Transverse colon (tissue), 4 donors: Measurements from ENCODE around the gene BSG. TPM values are rescaled to one million over a fixed set of nuclear protein-coding genes. Genes with fewer than 3 reads are reported as not detected.

Experiments
- DNase-seq: peaks from one replicate; pipeline ENCODE4 v3.0.0-alpha.2; 2019
- H3K27ac ChIP-seq, 4 donors: fragments of 200-600 bp; sonication (generic); 2 replicates each; pipeline ENCODE4 v1.5.1; 2016 to 2018; ENCODE audit warnings: inconsistent platforms in 4 of 4
- H3K27me3 ChIP-seq: fragments of 200-600 bp; sonication (generic); 2 replicates; pipeline ENCODE4 v1.5.1; 2017; ENCODE audit warnings: inconsistent platforms
- H3K36me3 ChIP-seq, 4 donors: fragments of 200-600 bp; sonication (generic); 2 replicates each; pipeline ENCODE4 v1.5.1; 2017 to 2019; ENCODE audit warnings: inconsistent platforms in 4 of 4
- H3K4me1 ChIP-seq, 4 donors: fragments of 200-600 bp; sonication (generic); 2 replicates each; pipeline ENCODE4 v1.5.1; 2017 to 2020; ENCODE audit warnings: inconsistent platforms in 4 of 4
- H3K4me3 ChIP-seq, 4 donors: fragments of 200-600 bp; sonication (generic); 1 replicate in 1 of 4; 2 replicates in 3 of 4; pipeline versions ENCODE4 v1.5.1 to v1.6.1; 2017 to 2019; ENCODE audit warnings: inconsistent platforms in 4 of 4
- H3K9me3 ChIP-seq, 2 donors: fragments of 200-600 bp; sonication (generic); 2 replicates each; pipeline ENCODE4 v1.5.1; 2017 to 2019; ENCODE audit warnings: inconsistent platforms in 2 of 2
- CTCF ChIP-seq, 5 experiments: fragments of 200-600 bp in 3 of 5; fragments of 450-650 bp in 2 of 5; sonication (generic) in 3 of 5; IDR thresholded peaks; 1 replicate in 2 of 5; 2 replicates in 3 of 5; pipeline ENCODE4 v1.5.1; 2016 to 2017; ENCODE audit warnings: antibody characterized with exemption in 5 of 5, inconsistent platforms in 3 of 5, mild to moderate bottlenecking in 2 of 5, moderate library complexity in 1 of 5
- EP300 ChIP-seq: sonication (generic); formaldehyde crosslinking; IDR thresholded peaks from one replicate; pipeline ENCODE4 v1.6.1; 2017; ENCODE audit warnings: antibody characterized with exemption, low read depth
- POLR2A ChIP-seq: fragments of 450-650 bp; IDR thresholded peaks from one replicate; pipeline ENCODE4 v1.6.1; 2016; ENCODE audit warnings: antibody characterized with exemption, mild to moderate bottlenecking, moderate library complexity
- POLR2AphosphoS5 ChIP-seq, 3 donors: sonication (generic); formaldehyde crosslinking; IDR thresholded peaks; one replicate each; pipeline ENCODE4 v1.6.1; 2016; ENCODE audit warnings: antibody characterized with exemption in 3 of 3
- WGBS, 2 donors: methylation state at CpG; one replicate each; pipeline ENCODE4 v1.1.5; 2018; ENCODE audit warnings: low coverage in 1 of 2; 5-methylcytosine and 5-hydroxymethylcytosine counted together
- in situ Hi-C, 4 donors: fragments of 200-750 bp; cut with MboI; loops; one replicate each; pipeline versions ENCODE4 v1.15.0 to v1.15.1; 2017; ENCODE audit warnings: low sequenced_read_pairs in 3 of 4, low pct_ligation_motif_present in 1 of 4, low pct_unique_long_range_greater_than_20kb in 1 of 4
- intact Hi-C: fragments of 100-400 bp; cut with DNase I; formaldehyde crosslinking; loops from one replicate; pipeline ENCODE4 v1.15.1; 2023; ENCODE audit warnings: low total_unique reads
- total RNA-seq, 4 donors: library from RNA; depleted of rRNA; stranded (reverse); fragments of >200 nt; gene quantifications; one replicate each; pipeline ENCODE4 v1.1.0, GENCODE V29; 2016

BSG gene
- total RNA-seq, 4 donors from 2014 or later = 909 to 2,228 (median 1,224) TPM

DNA sequence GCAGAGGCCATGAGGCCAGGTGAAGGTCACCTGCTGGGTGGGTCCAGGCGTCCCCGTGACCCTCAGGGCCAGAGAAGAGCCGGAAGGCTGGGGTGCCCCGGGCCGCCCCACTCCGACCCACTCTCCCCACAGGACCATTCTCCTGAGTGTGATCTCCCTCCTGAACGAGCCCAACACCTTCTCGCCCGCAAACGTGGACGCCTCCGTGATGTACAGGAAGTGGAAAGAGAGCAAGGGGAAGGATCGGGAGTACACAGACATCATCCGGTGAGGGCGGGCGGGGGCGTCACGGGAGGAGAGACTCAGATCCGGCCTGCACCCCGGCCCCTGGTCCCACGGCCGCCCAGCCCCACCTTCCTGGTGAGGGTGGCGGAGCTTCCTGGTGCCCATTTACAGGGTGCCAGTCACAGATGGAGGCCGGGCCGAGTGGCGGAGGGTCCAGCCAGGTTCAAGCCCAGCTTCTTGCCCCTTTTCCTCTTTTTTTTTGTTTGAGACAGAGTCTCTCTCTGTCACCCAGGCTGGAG, 35.5 kb upstream of the BSG start:
- no peak for DNase-seq
- in situ Hi-C loops (no loop called here), intact Hi-C loops (no loop called here)
- Histone ChIP-seq H3K4me3 (no peak overlapping the region), H3K36me3 (peaks cover 0 to 28% (median 4%) of the 10 kb centered on the region in 4 donors), H3K27me3 (no peaks in the 10 kb centered on the region), H3K4me1 (peaks cover 14 to 27% (median 23%) of the 10 kb centered on the region in 4 donors), H3K27ac (no peak overlapping the region), H3K9me3 (no peaks in the 10 kb centered on the region)
- no peak for TF ChIP-seq EP300
- TF ChIP-seq CTCF (IDR thresholded peaks at IDR 0.05) = no peak
- TF ChIP-seq POLR2A = no peak
- no peak for TF ChIP-seq POLR2AphosphoS5 (IDR thresholded peaks at IDR 0.05)
- 94 to 95% methylated on average over 10 to 26 of the region's 26 CpGs for WGBS, 2 donors

DNA sequence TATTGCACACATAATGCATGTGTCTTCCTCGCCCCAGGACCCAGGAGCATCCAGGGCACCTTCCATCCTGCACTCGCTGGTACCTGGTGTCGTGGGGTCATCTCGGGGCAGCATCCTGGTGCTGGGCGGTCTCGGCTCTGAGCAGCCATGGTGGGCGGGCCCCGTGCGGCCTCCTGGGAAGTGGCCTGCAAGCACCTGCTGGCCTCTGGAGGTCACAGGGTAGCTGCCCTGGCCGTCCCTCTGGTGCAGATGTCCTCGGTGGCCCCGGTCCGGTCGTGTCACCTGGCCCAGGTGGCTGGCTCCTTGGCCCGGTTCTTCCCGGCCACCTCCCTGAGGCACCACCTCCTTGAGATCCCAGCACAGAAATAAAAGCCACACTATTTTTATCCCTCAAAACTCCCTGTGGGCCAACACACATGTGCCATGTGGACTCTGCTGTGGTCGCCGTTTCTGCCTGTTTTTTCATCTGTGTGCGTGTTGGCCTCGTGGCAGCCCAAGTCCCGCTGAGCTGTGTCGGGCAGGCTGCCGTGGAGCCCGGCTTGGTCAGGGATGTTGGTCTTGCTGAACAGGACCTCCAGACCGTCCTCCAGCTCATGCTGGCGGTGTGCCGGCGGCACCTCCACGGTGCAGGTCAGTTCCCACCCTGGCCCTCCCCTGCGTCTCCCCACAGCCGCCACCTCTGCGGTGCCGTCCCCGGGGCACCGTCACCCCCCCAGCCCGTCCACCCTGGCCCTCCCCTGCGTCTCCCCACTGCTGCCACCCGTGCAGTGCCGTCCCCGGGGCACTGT, 33.6 kb upstream of the BSG start:
- TF ChIP-seq POLR2AphosphoS5 (IDR thresholded peaks at IDR 0.05) = no peak
- TF ChIP-seq POLR2A = no peak
- no peak for TF ChIP-seq CTCF (IDR thresholded peaks at IDR 0.05)
- no peak for TF ChIP-seq EP300
- no peak for DNase-seq
- Histone ChIP-seq H3K27ac (no peak overlapping the region), H3K9me3 (no peaks in the 10 kb centered on the region), H3K27me3 (no peaks in the 10 kb centered on the region), H3K36me3 (peaks cover 0 to 28% (median 4%) of the 10 kb centered on the region in 4 donors), H3K4me1 (peaks cover 8 to 16% (median 12%) of the 10 kb centered on the region in 4 donors), H3K4me3 (no peak overlapping the region)
- in situ Hi-C loops (no loop called here), intact Hi-C loops (no loop called here)
- WGBS, 2 donors = 84% methylated on average over 32 of the region's 40 CpGs; no CpG with 5 or more reads in 1 of the 2 donors

GRCh38 chr19:539429-540030, 32.9 kb upstream of the BSG start:
- intact Hi-C loops (no loop called here), in situ Hi-C loops (no loop called here)
- Histone ChIP-seq H3K27ac (no peak overlapping the region), H3K27me3 (no peaks in the 10 kb centered on the region), H3K36me3 (peaks cover 0 to 28% (median 4%) of the 10 kb centered on the region in 4 donors), H3K4me3 (no peak overlapping the region), H3K9me3 (no peaks in the 10 kb centered on the region), H3K4me1 (peaks cover 4 to 10% (median 8%) of the 10 kb centered on the region in 4 donors)
- 90% methylated on average over 22 of the region's 30 CpGs; no CpG with 5 or more reads in 1 of the 2 donors for WGBS, 2 donors
- no peak for TF ChIP-seq POLR2A
- no peak for TF ChIP-seq CTCF (IDR thresholded peaks at IDR 0.05)
- TF ChIP-seq EP300 = no peak
- TF ChIP-seq POLR2AphosphoS5 (IDR thresholded peaks at IDR 0.05) = no peak
- DNase-seq = no peak

DNA sequence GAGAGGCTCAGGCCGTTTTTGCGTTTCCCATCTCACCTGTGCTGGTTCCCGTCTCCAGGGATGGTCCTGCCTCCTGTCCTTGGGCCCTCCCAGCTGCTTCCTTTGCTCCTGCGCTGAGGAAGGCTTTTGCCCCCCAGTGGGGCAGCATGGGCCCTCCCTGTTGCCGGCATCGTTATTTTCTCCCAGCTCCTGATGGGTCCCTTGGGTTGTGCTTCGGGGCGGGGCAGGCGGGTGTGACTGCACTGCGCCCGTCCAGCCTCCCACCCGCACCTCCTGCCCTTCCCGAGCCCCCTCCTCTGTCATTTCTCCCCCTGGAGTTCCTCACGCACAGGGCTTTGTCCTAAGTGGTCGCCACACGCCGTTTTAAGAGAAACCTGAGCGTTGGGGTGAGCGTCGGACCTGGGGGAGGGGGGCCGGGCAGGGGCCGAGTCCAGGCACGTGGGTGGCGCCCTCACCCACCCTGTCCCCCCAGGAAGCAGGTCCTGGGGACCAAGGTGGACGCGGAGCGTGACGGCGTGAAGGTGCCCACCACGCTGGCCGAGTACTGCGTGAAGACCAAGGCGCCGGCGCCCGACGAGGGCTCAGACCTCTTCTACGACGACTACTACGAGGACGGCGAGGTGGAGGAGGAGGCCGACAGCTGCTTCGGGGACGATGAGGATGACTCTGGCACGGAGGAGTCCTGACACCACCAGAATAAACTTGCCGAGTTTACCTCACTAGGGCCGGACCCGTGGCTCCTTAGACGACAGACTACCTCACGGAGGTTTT, 31.3 kb upstream of the BSG start:
- H3K4me3 ChIP-seq = no peak overlapping the region
- peaks cover 0 to 26% (median 4%) of the 10 kb centered on the region in 4 donors for H3K36me3 ChIP-seq
- H3K9me3 ChIP-seq = no peaks in the 10 kb centered on the region
- intact Hi-C loops (no loop called here), in situ Hi-C loops (no loop called here)
- no peaks in the 10 kb centered on the region for H3K4me1 ChIP-seq
- H3K27me3 ChIP-seq = no peaks in the 10 kb centered on the region
- TF ChIP-seq EP300 (no peak), POLR2A (no peak), CTCF (IDR thresholded peaks at IDR 0.05) (no peak), POLR2AphosphoS5 (IDR thresholded peaks at IDR 0.05) (no peak)
- no peak for DNase-seq
- 90 to 91% methylated on average over 12 to 51 of the region's 51 CpGs for WGBS, 2 donors
- no peak overlapping the region for H3K27ac ChIP-seq
